Fibroblast of skin of abdomen (primary cell): ENCODE results near the gene MUC4.
"Not testable (repeated sequence)": the region's sequence is repeated elsewhere in the genome, so short reads cannot be mapped to it uniquely, and the experiment has no call there.

Experiments used
- DNase-seq: peaks from one replicate; pipeline ENCODE4 v3.0.0-alpha.2; 2013

The MUC4 gene

GRCh38 chr3:195834675-195835583, 23.2 kb upstream of the MUC4 start:
- no peak for DNase-seq

- no peak for DNase-seq
Observed at GRCh38 chr3:195829897-195830254, 18.1 kb upstream of the MUC4 start.

DNA sequence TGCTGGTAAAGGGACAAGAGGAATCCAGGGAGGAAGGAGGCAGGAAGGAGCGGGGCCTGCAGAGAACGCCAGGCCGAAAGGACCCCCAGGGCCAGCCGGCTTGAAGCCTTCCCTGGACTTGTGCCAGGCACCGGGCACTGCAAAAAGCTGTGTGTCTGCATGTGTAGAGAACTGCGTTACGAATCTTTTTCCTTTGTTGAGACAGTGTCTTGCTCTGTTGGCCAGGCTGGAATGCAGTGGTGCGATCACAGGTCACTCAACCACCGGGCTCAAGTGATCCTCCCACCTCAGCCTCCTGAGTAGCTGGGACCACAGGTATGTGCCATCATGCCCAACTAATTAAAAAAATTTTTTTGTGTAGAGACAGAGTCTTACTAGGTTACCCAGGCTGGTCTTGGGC, 17.0 kb upstream of the MUC4 start:
- DNase-seq = no peak

DNA sequence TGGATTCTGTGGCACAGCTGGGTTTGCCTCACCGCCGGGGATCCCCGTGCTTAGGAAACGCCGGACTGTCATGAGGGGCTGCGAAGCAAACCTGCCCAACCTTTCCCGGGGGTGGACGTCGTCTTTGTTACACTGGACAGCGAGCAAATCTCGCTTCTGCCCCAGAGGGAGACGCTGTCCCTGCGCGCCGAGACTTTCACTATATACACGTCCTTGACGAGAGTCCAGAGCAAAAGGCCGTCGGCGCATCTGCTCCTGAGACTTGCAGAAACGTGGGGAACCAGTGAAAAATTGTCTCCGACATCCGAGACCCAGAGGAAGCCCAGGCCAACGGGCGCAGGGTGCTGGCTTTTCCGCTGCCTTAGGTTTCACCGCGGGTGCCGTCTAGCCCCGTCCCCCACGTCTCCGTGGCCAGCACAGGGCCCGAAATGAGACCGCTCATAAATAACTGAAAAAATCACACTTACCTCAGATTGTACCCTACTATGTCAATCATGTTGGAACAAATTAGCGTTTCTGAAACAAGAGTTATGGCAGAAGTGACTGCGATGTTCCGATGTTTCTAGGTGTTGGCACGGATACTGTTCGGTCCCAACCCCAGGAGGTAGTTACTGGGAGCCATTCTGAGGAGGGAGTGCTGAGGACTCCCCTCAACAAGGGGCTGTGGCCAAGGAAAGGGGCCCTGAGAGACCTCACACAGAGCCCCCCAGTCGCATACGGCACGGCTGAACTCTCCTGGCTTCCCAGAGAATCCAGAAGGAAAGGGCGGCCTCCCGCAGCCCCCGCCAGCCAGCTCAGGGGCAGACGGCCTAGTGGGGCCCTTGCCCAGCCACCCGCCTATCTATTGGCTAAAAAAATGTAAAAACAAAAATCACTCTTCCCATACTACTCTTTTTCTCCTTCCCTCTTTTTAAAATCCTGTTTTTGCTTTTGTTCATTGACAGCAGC, 14.4 kb upstream of the MUC4 start:
- DNase-seq = no peak

DNA sequence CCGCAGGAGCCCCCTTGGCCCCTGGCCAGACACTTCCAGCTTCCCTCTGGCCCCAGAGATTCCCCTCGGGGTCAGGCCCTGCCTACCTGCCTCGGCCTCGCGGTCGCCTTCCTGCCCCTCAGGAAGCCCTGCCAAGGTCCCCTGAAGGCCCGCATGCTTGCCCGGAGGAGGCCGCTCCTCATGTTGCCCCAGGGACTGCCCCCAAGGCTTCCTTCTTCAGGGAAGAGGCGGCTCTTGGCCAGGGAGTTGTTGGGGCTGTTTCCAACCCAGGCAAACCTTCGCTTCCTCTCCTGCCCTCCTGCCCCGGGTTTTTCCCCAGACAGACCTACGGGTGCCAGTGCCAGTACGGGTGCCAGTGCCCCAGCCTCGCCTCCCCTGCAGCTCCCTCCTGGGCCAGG, 13.5 kb upstream of the MUC4 start:
- DNase-seq = no peak

DNA sequence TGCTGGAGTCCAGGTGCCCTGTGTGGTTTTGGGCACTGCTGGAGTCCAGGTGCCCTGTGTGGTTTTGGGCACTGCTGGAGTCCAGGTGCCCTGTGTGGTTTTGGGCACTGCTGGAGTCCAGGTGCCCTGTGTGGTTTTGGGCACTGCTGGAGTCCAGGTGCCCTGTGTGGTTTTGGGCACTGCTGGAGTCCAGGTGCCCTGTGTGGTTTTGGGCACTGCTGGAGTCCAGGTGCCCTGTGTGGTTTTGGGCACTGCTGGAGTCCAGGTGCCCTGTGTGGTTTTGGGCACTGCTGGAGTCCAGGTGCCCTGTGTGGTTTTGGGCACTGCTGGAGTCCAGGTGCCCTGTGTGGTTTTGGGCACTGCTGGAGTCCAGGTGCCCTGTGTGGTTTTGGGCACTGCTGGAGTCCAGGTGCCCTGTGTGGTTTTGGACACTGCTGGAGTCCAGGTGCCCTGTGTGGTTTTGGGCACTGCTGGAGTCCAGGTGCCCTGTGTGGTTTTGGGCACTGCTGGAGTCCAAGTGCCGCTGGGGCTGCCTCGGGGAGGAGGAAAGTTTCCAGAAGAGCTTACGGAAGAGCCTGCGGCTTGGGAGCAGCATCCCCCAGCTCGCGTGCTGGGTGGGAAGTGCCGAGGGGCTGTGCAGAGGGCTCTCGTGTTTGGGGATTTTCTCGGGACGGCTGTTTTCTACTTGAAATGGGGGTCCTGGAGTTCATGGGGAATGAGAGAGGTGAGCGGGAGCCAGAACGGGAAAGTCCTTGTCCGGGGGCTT, 12.9 kb upstream of the MUC4 start:
- not testable (repeated sequence) for DNase-seq

DNA sequence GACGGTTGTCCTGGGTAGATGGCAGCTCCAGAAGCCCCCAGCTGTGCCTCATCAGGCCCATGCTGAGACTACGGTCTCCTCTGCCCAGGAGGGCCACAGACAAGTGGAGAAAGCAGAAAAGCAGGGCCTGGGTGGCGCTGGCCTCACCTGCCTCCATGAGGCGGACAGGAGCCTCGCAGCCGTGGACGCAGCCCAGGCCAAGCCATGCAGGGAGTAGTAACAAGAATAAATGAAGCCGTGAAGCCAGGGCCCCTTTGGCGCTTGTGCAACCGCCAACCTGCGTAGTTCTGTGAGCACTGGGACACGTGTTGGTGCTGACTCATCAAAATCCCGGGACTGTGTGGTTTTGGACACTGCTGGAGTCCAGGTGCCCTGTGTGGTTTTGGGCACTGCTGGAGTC, 12.3 kb upstream of the MUC4 start:
- no peak for DNase-seq

DNA sequence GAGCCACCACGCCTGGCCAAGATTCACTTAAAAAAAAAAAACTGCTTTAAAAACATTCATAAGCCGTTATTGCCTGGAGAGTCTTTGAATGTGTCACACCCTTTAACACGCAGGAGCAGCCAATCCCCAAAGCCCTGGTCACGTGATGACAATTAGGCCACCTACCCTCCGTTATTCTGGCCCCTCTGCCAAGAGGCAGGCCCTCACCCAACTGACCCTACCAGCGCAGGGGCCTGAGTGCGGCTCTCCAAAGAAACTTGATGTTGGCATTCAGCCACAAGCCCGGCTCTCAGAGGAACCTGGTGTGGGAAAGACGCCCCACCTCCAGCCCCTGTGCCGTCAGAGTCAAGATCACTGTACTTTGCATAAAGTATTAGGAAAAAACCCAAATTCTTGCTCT, 11.6 kb upstream of the MUC4 start:
- no peak for DNase-seq

DNA sequence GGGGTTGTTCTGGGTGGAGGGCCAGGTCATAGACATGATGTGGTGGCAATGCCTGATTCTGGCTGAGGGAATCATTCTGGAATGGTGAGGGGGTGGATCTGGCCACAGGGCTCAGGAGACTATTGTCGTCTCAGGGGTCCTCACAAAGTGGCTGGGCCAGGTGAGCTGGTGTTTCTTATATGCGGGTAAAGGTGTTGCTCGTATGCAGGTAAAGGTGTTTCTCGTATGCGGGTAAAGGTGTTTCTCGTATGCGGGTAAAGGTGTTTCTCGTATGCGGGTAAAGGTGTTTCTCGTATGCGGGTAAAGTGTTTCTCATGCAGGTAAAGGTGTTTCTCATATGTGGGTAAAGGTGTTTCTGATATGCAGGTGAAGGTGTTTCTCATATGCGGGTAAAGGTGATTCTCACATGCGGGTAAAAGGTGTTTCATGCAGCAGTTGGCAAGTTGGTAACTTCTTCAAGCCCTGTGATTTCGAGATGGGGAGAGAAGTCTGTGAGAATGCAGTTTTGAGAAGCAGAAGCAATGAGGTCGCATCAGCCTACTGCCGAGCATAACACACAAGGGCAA, 10.5 kb upstream of the MUC4 start:
- DNase-seq = no peak

DNA sequence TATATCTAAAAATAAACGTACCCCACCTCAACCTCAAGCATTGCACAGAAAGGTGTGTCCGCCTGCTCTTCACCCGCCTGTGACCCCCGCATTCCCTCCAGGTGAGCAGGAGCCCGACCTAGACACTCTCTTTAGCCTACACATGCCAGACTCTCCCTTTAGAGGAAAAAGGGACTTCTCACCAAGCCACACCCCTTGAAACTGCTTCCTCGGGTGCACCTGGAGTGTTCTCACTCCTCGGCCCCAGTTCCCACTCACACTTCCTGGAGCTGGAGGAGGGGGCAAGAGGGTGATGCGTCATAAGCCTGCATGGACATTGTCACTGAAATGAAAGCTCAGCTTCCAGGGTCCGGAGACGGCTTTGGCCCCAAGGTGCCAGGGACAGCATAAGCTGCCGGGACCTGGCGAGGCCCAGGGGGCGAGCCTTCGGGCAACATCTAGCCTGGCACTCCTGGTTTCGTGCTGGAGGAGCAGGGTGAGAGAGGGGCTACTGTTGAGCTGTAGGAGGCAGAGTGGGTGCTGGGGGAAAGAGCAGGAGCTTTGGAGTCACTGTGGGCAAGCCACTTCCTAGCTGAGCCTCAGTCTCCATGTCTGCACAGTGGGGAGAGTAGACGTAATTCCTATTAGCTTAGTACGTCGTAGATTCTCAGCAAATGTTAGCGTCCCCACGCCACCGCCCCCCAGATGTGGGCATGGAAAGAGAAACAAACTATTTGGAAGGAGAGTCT, 9.8 kb upstream of the MUC4 start:
- no peak for DNase-seq

DNA sequence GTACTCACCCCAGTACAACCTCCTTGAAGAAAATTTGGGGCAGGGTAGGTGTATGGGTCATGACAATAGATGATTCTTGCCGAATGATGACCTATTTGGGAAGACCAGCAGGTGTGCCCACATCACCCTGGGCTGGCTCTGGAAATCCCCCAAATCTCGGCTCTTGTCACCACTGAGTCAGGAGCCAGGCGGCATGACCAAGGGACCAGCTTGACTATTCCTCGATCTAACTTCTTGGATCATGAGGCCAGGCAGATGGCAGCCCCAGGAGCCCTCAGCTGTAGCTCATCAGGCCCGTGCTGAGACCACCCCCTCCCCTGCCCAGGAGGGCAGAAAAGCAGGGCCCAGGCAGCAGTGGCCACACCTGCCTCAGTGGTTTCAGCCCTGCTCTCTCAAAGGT, 9.2 kb upstream of the MUC4 start:
- no peak for DNase-seq

DNA sequence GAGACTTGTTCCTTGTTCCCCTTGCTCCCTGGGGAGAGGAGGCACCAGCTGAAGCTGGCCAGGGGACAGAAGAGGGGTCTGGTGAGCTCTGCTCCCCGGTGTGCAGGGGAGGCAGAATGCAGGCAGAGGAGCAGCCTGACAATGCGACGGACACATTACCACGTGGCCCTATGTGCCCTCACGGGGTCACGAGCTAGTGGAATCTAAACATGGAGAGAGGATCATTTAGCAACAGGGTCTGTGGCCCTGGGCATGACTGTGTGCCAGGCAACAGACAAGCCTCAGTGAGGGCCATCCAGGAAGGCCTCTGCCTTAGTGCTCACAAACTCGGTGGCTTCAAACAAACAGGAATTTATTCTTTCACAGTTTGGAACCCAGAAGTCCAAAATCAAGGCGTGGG, 8.5 kb upstream of the MUC4 start:
- no peak for DNase-seq

DNA sequence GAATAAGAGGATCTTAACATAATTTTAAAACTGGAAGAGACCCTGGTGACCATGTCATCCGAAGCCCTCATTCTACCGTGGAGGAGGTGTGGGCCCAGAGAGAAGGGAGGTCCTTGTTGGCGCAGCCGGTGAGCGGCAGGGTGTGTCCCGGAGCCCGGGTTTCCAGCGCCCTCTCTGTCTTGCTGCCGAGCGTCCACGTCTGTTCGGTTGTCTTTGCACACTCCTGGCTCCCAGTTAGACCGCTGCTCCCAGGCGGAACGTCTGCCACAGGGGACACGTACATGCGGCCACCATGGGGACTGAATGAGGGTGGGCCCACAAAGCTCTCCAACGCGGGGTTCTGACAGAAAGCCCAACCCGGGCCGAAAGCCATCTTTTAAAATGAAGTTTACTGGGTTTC, 6.6 kb upstream of the MUC4 start:
- no peak for DNase-seq

GRCh38 chr3:195817578-195818135, 5.9 kb upstream of the MUC4 start:
- DNase-seq = no peak

- DNase-seq = not testable (repeated sequence)
Observed at GRCh38 chr3:195816276-195816913, 4.7 kb upstream of the MUC4 start.

GRCh38 chr3:195815169-195815771, 3.5 kb upstream of the MUC4 start:
- DNase-seq = no peak

- no peak for DNase-seq
Observed at GRCh38 chr3:195813916-195814640, 2.3 kb upstream of the MUC4 start.

- DNase-seq = no peak
Observed at GRCh38 chr3:195812366-195812765, 637 bp upstream of the MUC4 start.

DNA sequence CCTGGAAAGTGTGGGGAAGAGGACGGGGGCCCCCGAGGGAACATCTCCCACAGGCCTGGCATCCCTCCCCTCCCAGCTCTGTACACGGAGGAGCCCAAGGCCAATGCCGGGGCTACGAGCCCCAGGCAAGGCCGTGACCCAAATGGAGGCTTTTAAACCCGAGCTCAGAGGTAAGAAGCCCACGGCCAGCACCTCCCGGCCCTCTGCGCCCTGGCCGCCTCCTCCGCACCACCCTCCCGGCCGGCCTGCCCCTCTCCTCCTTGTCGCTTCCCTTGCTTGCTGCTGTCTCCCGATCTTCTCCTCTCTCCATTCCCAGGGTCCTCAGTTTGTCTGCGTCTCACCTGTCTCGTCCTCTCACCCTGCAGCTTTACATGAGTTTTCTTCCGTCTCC, 1.3 kb downstream of the MUC4 start:
- no peak for DNase-seq
